HG03469 (cell line): ENCODE measurements around the gene STX4.
A peak's percentile ranks its signal among the peaks of the same experiment; 100 is the strongest.

ENCODE experiments used
- ATAC-seq: cut with Tn5 transposase; IDR thresholded peaks from one replicate; pipeline ENCODE4 v1.9.1; 2021; ENCODE audit warnings: mild to moderate bottlenecking, moderate library complexity, moderate number of reproducible peaks; ENCODE audit not compliant: unreplicated experiment

STX4 gene

GRCh38 chr16:31061813-31062440 is 28.6 kb downstream of the STX4 start:
- no peak for ATAC-seq

- no peak for ATAC-seq
Measured at GRCh38 chr16:31063495-31063842, 30.1 kb downstream of the STX4 start.

- ATAC-seq = no peak
Measured at GRCh38 chr16:31063843-31064611, 30.7 kb downstream of the STX4 start.

GRCh38 chr16:31064882-31065461 is 31.6 kb downstream of the STX4 start:
- no peak for ATAC-seq

GRCh38 chr16:31067342-31067741 is 34.0 kb downstream of the STX4 start:
- ATAC-seq = no peak

GRCh38 chr16:31071861-31072260 is 38.5 kb downstream of the STX4 start:
- no peak for ATAC-seq

- ATAC-seq = no peak
Measured at GRCh38 chr16:31072540-31073141, 39.3 kb downstream of the STX4 start.

GRCh38 chr16:31073142-31073969 is 40.0 kb downstream of the STX4 start:
- ATAC-seq = peak; percentile 34

GRCh38 chr16:31073970-31074813 is 40.8 kb downstream of the STX4 start, which contains the start of the genes ZNF646 and ZNF668:
TSS of gene ZNF646 (plus strand) at chr16:31074422. CDS start at chr16:31076325, 1,903 bp downstream.
TSS of gene ZNF668 (minus strand) at chr16:31074240. CDS start at chr16:31064459, 9,781 bp downstream.
- peak; percentile 33 for ATAC-seq

GRCh38 chr16:31074814-31075183 is 41.4 kb downstream of the STX4 start:
- ATAC-seq = no peak

- no peak for ATAC-seq
Measured at GRCh38 chr16:31076319-31076718, 43.0 kb downstream of the STX4 start.

- no peak for ATAC-seq
Measured at GRCh38 chr16:31077024-31077423, 43.7 kb downstream of the STX4 start.

- ATAC-seq = no peak
Measured at GRCh38 chr16:31077592-31078396, 44.4 kb downstream of the STX4 start.

- no peak for ATAC-seq
Measured at GRCh38 chr16:31078597-31079341, 45.4 kb downstream of the STX4 start.

GRCh38 chr16:31079342-31079944 is 46.1 kb downstream of the STX4 start:
- ATAC-seq = no peak

- ATAC-seq = no peak
Measured at GRCh38 chr16:31080035-31080629, 46.8 kb downstream of the STX4 start.

- ATAC-seq = no peak
Measured at GRCh38 chr16:31080756-31081419, 47.5 kb downstream of the STX4 start.
